ENCODE results near the gene ERMAP.
A peak's percentile ranks its signal among the peaks of the same experiment; 100 is the strongest.
"Not testable (repeated sequence)": the region's sequence is repeated elsewhere in the genome, so short reads cannot be mapped to it uniquely, and the experiment has no call there.

ERMAP gene

DNA sequence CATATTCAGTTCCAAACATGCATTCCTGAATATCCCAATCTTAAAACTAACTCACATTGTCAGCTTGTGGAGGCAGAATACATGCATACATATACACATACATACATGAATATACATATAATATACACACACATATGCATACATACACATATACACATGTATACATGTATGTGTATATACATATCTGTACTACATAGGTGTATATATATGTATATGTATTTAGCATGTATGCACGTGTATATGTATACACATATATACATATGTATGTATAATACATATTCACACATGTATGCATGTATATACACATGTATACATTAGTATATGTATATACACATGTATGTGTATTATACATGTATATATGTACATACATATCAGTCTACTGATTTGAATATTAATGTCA is 28.3 kb downstream of the ERMAP start:
- no peak for DNase-seq (ENCODE audit: low read depth in 2 of 2)

DNA sequence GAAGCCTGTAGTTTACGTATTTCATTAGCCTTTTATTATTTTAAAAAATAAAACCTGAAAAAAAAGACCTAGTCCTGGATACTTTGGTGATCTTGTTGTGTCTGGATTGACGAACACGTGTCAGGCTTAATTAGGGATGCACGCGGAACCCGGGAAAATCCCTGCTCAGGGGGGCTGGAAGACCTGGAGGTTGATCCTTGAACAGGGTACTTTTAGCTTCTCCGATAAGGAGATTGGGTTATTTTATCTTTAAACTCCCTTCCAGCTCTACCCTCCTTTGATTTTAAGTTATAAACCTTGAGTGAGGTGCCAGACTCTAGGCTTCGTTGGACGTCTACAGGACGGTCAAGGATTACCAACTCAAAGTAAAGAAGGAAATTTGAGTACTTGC is 28.9 kb downstream of the ERMAP start:
- no peak for DNase-seq (ENCODE audit: low read depth in 2 of 2)

- DNase-seq (ENCODE audit: low read depth in 2 of 2): peak; percentile 74 to 78
Observed at GRCh38 chr1:42846257-42847110, 29.6 kb downstream of the ERMAP start, which contains the start of gene ZNF691. Gene ZNF691 (plus strand): TSS chr1:42846613. CDS start chr1:42849659, 3,046 bp downstream.

DNA sequence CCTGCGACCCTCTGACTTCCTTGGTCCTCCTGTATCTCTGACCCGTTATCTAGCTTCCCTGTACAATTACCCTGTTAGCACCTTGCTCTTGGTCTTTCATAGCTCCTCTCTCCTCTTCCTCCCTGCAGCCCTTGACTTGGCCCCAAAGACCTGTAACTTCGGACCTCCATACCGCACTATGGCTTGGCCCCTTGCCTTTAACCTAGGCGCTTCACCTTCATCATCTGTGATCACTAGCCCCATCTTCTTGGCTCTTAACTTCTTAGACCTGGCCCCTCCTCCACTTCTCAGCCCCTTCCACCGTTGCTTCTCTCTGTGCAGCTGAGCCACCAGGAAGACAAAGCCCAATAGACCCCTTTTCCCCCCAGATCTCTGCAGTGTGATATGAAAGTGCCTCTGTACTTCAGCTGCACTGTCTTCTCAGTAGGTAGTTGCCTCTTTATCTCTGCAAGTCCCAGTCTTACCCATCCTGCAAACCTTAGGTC is 30.2 kb downstream of the ERMAP start:
- no peak for DNase-seq (ENCODE audit: low read depth in 2 of 2)

DNA sequence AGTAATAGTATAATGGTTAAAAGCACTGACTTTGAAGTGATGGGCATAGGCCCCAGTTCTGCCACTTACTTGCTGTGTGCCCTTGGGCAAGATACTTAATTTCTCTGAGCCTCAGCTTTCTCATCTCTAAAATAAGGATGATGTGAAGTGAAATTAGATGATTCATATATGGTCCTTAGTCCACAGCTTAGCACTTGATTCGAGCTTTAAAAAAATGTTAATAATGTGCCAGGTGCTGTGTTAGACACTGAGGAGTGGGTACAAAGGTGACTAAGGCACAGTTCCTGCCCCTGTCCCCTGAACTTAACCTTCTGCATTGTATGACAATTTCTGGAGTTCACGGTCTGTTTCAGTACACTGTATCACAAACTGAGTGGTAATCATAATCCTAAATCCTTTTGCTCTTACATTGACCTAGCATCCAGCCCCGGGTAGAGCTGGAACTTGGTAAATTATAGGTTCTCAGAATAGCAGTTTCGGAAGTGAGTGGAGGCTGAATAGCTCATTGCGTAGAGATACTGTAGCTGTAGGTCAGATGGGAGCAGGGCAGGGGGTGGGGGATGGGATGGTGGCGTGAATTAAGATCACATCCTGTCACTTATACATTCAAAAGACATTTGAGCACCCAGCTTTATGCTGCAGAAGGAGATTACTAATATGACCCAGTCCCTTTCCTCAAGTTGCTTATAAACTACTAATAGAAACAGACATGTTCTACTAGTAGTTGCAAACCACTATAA is 31.0 kb downstream of the ERMAP start:
- DNase-seq (ENCODE audit: low read depth in 2 of 2): no peak

DNA sequence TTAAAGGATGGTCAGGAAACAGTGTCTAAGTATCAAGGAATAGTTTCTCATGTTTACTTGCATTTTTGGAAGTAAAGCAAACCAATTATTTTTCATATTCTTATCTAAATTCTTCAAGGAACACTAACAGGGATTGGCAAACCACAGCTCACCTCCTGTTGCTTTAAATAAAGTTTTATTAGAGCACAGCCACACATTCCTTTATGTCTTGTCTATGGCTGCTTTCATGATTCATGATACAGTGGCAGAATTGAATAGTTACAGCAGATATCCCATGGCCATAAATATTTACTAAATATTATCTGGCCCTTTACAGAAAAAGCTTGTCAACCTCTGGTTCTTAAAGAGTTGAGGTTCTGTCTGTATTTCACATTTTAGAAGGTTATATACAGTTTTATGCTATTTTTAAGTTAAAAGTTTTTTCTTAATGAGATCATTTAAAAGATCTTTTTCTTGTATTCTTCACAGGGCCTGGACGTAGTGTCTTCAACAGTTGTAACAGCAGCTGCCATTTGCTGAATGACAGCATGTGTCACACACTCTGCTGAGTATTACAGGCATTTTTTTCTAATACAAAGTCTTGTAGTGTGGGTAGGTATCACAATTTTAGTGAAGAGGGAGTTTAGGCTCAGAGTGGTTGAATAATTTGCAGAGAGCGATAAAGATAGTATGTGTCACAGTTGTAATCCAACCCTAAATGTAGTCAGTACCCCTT is 32.1 kb downstream of the ERMAP start:
- no peak for DNase-seq (ENCODE audit: low read depth in 2 of 2)

DNA sequence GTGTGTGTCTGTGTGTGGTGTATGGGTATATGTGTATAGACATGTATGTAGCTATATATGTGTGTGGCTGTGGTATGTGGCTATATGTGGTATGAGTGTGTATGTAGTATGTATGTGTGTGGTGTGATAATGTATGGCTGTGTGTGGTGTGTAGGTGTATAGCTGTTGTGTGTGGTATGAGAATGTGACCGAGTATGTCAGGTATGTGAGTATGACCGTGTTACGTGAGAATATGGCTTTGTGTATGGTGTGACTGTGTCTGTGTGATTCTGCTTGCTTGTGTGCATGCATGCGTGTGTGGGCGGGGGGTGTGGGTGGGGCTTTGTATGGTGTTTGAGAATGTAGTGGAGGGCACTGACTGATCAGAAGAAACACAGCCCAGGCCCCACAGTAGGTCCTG is 33.0 kb downstream of the ERMAP start:
- DNase-seq (ENCODE audit: low read depth in 2 of 2): no peak

- no peak for DNase-seq (ENCODE audit: low read depth in 2 of 2)
Observed at GRCh38 chr1:42851420-42851819, 34.5 kb downstream of the ERMAP start.

GRCh38 chr1:42851960-42852607 is 35.2 kb downstream of the ERMAP start:
- DNase-seq (ENCODE audit: low read depth in 2 of 2): no peak

DNA sequence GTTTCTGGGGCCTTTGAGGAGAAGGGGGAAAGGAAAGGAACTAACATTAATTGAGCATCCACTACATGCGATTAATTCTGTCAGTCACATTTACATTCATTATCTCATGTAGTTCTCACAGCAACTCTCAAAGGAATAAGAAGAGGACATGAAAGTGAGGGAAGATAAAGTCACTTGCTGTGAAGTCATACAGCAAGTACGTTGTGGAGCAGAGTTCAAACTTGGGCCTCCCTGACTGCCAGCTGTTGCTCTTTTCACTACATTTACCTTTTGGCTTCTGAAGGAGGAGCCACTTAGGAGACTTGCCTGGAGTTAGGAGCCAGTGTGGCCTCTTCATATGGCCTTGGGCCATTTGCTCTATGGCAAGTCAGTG is 35.7 kb downstream of the ERMAP start:
- DNase-seq (ENCODE audit: low read depth in 2 of 2): no peak

GRCh38 chr1:42853116-42853884 is 36.4 kb downstream of the ERMAP start:
- DNase-seq (ENCODE audit: low read depth in 2 of 2): no peak

DNA sequence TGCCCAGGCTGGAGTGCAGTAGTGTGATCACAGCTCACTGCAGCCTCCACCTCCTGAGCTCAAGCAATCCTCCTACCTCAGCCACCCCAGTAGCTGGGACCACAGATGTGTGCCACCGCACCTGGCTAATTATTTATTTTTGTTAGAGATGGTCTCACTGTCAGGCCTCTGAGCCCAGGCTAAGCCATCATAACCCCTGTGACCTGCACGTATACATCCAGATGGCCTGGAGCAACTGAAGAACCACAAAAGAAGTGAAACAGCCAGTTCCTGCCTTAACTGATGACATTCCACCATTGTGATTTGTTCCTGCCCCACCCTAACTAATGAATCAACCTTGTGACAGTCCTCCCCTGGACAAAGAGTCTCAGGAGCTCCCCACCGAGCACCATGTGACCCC is 39.6 kb downstream of the ERMAP start:
- not testable (repeated sequence) for DNase-seq (ENCODE audit: low read depth in 2 of 2)

DNA sequence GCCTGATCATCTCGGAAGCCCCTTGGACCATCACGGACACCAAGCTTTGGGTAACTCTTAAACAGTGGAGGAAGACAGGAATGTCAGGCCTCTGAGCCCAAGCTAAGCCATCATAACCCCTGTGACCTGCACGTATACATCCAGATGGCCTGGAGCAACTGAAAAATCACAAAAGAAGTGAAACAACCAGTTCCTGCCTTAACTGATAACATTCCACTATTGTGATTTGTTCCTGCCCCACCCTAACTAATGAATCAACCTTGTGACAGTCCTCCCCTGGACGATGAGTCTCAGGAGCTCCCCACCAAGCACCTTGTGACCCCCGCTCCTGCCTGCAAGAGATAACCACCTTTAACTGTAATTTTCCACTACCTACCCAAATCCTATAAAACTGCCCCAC is 42.4 kb downstream of the ERMAP start:
- DNase-seq (ENCODE audit: low read depth in 2 of 2): not testable (repeated sequence)

GRCh38 chr1:42860339-42861013 is 43.6 kb downstream of the ERMAP start:
- no peak for DNase-seq (ENCODE audit: low read depth in 2 of 2)

DNA sequence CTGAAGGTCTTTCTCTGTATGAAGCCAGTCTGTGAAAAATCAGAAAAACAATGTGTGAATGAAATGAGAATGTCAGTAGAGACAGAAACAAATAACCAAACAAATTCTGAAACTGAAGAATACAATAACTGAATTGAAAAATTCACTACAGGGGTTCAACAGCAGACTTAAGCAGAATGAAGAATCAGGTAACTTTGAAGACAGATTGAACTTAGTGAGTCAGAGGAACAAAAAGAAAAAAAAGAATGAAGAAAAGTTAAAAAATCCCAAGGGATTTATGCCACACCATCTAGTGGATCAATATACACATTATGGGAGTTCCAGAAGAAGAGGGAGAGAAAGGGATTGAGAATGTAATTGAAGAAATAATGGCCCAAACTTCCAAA is 44.1 kb downstream of the ERMAP start:
- DNase-seq (ENCODE audit: low read depth in 2 of 2): no peak

GRCh38 chr1:42866549-42866948 is 49.6 kb downstream of the ERMAP start:
- no peak for DNase-seq (ENCODE audit: low read depth in 2 of 2)

GRCh38 chr1:42868466-42868865 is 51.5 kb downstream of the ERMAP start:
- not testable (repeated sequence) for DNase-seq (ENCODE audit: low read depth in 2 of 2)

DNA sequence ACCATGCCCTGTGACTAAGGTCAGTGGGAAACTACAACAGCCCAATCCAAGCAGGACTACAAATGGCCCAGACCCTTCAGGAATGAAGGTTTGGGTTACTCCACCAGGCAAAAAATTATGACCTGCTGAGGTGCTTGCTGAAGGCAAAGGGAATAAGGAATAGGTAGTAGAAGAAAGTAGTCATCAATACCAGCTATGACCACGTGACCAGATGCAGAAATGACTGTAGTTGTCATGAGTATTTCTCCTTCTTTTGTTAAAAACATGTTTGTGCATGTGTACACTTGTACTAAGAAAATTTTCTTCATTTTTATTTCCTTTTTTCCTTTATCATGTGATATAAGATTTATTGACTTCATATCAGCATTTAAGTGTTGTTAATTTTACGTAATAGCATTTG is 52.3 kb downstream of the ERMAP start:
- DNase-seq (ENCODE audit: low read depth in 2 of 2): not testable (repeated sequence)

- DNase-seq (ENCODE audit: low read depth in 2 of 2): not testable (repeated sequence)
Observed at GRCh38 chr1:42869751-42870150, 52.8 kb downstream of the ERMAP start.

- not testable (repeated sequence) for DNase-seq (ENCODE audit: low read depth in 2 of 2)
Observed at GRCh38 chr1:42873108-42873507, 56.2 kb downstream of the ERMAP start.

Measured in stimulated activated CD8-positive, alpha-beta memory T cell treated with anti-CD3 and anti-CD28 coated beads, Interleukin-2, amount 100 ng/mL, for 48 hours (primary cell).